Smooth muscle cell (in vitro differentiated cells): ENCODE results near the gene NEMP1. TPM values are rescaled to one million over a fixed set of nuclear protein-coding genes. Genes with fewer than 3 reads are reported as not detected.

Experiments
- DNase-seq: peaks from one replicate; lab custom pipeline; 2025; ENCODE audit not compliant: unreplicated experiment; lab: John Stamatoyannopoulos, UW
- H2AFZ ChIP-seq: fragments of 200-600 bp; sonication (generic); 2 replicates; pipeline ENCODE4 v1.6.0; 2016; ENCODE audit warnings: antibody characterized with exemption, low read depth, mild to moderate bottlenecking
- H3F3A ChIP-seq: fragments of 200-600 bp; sonication (generic); 2 replicates; pipeline ENCODE4 v1.6.0; 2017; ENCODE audit warnings: antibody characterized with exemption, low read depth
- H3K27ac ChIP-seq: fragments of 200-600 bp; sonication (generic); 2 replicates; pipeline ENCODE4 v1.5.1; 2016; ENCODE audit warnings: low read depth, mild to moderate bottlenecking
- H3K27me3 ChIP-seq: fragments of 200-600 bp; sonication (generic); 2 replicates; pipeline ENCODE4 v1.6.1; 2016; ENCODE audit warnings: low read depth, mild to moderate bottlenecking
- H3K36me3 ChIP-seq: fragments of 200-600 bp; sonication (generic); 2 replicates; pipeline ENCODE4 v1.5.1; 2016; ENCODE audit warnings: low read depth
- H3K4me1 ChIP-seq: fragments of 200-600 bp; sonication (generic); 2 replicates; pipeline ENCODE4 v1.5.1; 2016; ENCODE audit warnings: low read depth
- H3K4me2 ChIP-seq: fragments of 200-600 bp; sonication (generic); 2 replicates; pipeline ENCODE4 v1.6.0; 2016; ENCODE audit warnings: mild to moderate bottlenecking
- H3K4me3 ChIP-seq: fragments of 200-600 bp; sonication (generic); 2 replicates; pipeline ENCODE4 v1.5.1; 2016; ENCODE audit warnings: mild to moderate bottlenecking
- H3K79me2 ChIP-seq: fragments of 200-600 bp; sonication (generic); 2 replicates; pipeline ENCODE4 v1.6.0; 2016; ENCODE audit warnings: low read depth, mild to moderate bottlenecking
- H3K9ac ChIP-seq: fragments of 200-600 bp; sonication (generic); 2 replicates; pipeline ENCODE4 v1.6.0; 2016; ENCODE audit warnings: low read depth
- H3K9me3 ChIP-seq: fragments of 200-600 bp; sonication (generic); replicated peaks from 2 replicates; pipeline ENCODE4 v1.5.1; 2016; ENCODE audit warnings: low read depth
- H4K20me1 ChIP-seq: fragments of 200-600 bp; sonication (generic); 2 replicates; pipeline ENCODE4 v1.6.0; 2016; ENCODE audit warnings: low read depth
- CTCF ChIP-seq: fragments of 200-600 bp; sonication (generic); IDR thresholded peaks from 2 replicates; pipeline ENCODE4 v1.5.1; 2017; ENCODE audit warnings: borderline replicate concordance, mild to moderate bottlenecking, antibody characterized with exemption; ENCODE audit not compliant: insufficient read depth, poor library complexity, severe bottlenecking
- WGBS: methylation state at CpG from one replicate; pipeline ENCODE4 v1.1.7; 2016; ENCODE audit warnings: low lambda C conversion rate; 5-methylcytosine and 5-hydroxymethylcytosine counted together
- polyA plus RNA-seq: library from polyadenylated mRNA; unstranded; fragments of >200 nt; fragmentation: Nextera tagmentation; extraction: Ambion mirVana; gene quantifications from 2 replicates; pipeline ENCODE4 v1.2.1, GENCODE V29; 2016
- total RNA-seq: library from RNA; depleted of rRNA; stranded (reverse); fragments of >200 nt; gene quantifications from 2 replicates; pipeline ENCODE4 v1.2.3, GENCODE V29; 2014

Gene NEMP1
- total and polyA plus RNA-seq, 2 experiments from 2014 or later = 3.2 to 8.9 TPM

GRCh38 chr12:57009949-57010626 is 68.5 kb downstream of the NEMP1 start:
- Histone ChIP-seq H3K9ac (no peak overlapping the region), H3K79me2 (peaks cover 11% of the 10 kb centered on the region), H3F3A (peaks cover 11% of the 10 kb centered on the region), H3K4me1 (peaks cover 5% of the 10 kb centered on the region), H4K20me1 (no peaks in the 10 kb centered on the region), H3K27me3 (no peaks in the 10 kb centered on the region), H3K27ac (no peak overlapping the region), H3K36me3 (no peaks in the 10 kb centered on the region), H2AFZ (no peak overlapping the region), H3K4me2 (no peak overlapping the region), H3K4me3 (no peak overlapping the region), H3K9me3 (no peaks in the 10 kb centered on the region)
- no peak for TF ChIP-seq CTCF
- no peak for DNase-seq
- WGBS = 99% methylated on average over 5 of the region's 5 CpGs

GRCh38 chr12:57008178-57008577 is 70.4 kb downstream of the NEMP1 start:
- Histone ChIP-seq H3K27me3 (no peaks in the 10 kb centered on the region), H2AFZ (peak overlapping the region; percentile 31), H3F3A (peaks cover 11% of the 10 kb centered on the region), H3K4me3 (no peak overlapping the region), H3K36me3 (no peaks in the 10 kb centered on the region), H4K20me1 (no peaks in the 10 kb centered on the region), H3K4me2 (peak overlapping the region; percentile 20), H3K27ac (peak overlapping the region; percentile 26), H3K4me1 (peaks cover 7% of the 10 kb centered on the region), H3K9me3 (no peaks in the 10 kb centered on the region), H3K9ac (no peak overlapping the region), H3K79me2 (peaks cover 24% of the 10 kb centered on the region)
- no peak for DNase-seq
- TF ChIP-seq CTCF = peak; percentile 58

GRCh38 chr12:57006809-57007475 is 71.6 kb downstream of the NEMP1 start:
- Histone ChIP-seq H2AFZ (peak overlapping the region; percentile 47), H3K4me3 (peak overlapping the region; percentile 36), H3K27ac (no peak overlapping the region), H3K36me3 (no peaks in the 10 kb centered on the region), H3K4me2 (peak overlapping the region; percentile 74), H3K4me1 (peaks cover 7% of the 10 kb centered on the region), H3K79me2 (peaks cover 26% of the 10 kb centered on the region), H4K20me1 (peaks cover 8% of the 10 kb centered on the region), H3K9me3 (no peaks in the 10 kb centered on the region), H3F3A (peaks cover 11% of the 10 kb centered on the region), H3K27me3 (no peaks in the 10 kb centered on the region), H3K9ac (no peak overlapping the region)
- no peak for TF ChIP-seq CTCF
- 86% methylated on average over 10 of the region's 10 CpGs for WGBS
- no peak for DNase-seq
